HFFc6 (cell line): ENCODE data around the gene KDM2B. TPM values are rescaled to one million over a fixed set of nuclear protein-coding genes. Genes with fewer than 3 reads are reported as not detected.

Experiments used
- DNase-seq: peaks from one replicate; pipeline ENCODE4 v3.0.0-alpha.2; 2018
- H3K27ac Mint-ChIP-seq: 2 replicates; pipeline ENCODE4 v1.8.0; 2020; ENCODE audit warnings: mild to moderate bottlenecking, mixed read lengths
- H3K27me3 Mint-ChIP-seq: 2 replicates; pipeline ENCODE4 v1.8.0; 2021; ENCODE audit warnings: mild to moderate bottlenecking, moderate library complexity, mixed read lengths; ENCODE audit not compliant: insufficient read depth
- H3K36me3 Mint-ChIP-seq: 2 replicates; pipeline ENCODE4 v1.8.0; 2021; ENCODE audit warnings: low read depth, mixed read lengths
- H3K4me1 Mint-ChIP-seq: 2 replicates; pipeline ENCODE4 v1.8.0; 2020; ENCODE audit warnings: low read depth, mixed read lengths
- H3K4me3 Mint-ChIP-seq: 2 replicates; pipeline ENCODE4 v1.8.0; 2020; ENCODE audit warnings: mild to moderate bottlenecking, moderate library complexity, mixed read lengths
- H3K9me3 Mint-ChIP-seq: 2 replicates; pipeline ENCODE4 v1.8.0; 2020; ENCODE audit warnings: mild to moderate bottlenecking, mixed read lengths
- CTCF ChIP-seq: fragments of 200-600 bp; sonication (generic); IDR thresholded peaks from 2 replicates; pipeline ENCODE4 v1.5.0; 2021; ENCODE audit warnings: antibody characterized with exemption, mild to moderate bottlenecking
- total RNA-seq, 6 experiments: library from RNA; stranded (reverse); fragmentation: NEBNext Ultra II Directional; extraction: Animal tissue kit (Norgen Biotek cat#: 25700); gene quantifications; 2 replicates in 1 of 6; 3 replicates in 5 of 6; pipeline ENCODE4 v1.2.3, GENCODE V29; 2021

Gene KDM2B
- total RNA-seq, 6 experiments from 2014 or later: 15.4 to 24.0 (median 21.5) TPM

GRCh38 chr12:121535150-121536053 is 45.4 kb downstream of the KDM2B start:
- Mint-ChIP-seq H3K27me3 (peaks cover 2% of the 10 kb centered on the region; the same call in 1 of the 2 replicates), H3K36me3 (peaks cover 6% of the 10 kb centered on the region), H3K4me3 (peak overlapping the region; percentile 85), H3K4me1 (peaks cover 44% of the 10 kb centered on the region), H3K9me3 (no peaks in the 10 kb centered on the region), H3K27ac (peak overlapping the region; percentile 92)
- no peak for TF ChIP-seq CTCF
- no peak for DNase-seq

- peaks cover 47% of the 10 kb centered on the region for H3K4me1 Mint-ChIP-seq
- no peaks in the 10 kb centered on the region for H3K9me3 Mint-ChIP-seq
- no peak for TF ChIP-seq CTCF
- H3K27ac Mint-ChIP-seq: no peak overlapping the region
- peaks cover 6% of the 10 kb centered on the region for H3K36me3 Mint-ChIP-seq
- no peak overlapping the region for H3K4me3 Mint-ChIP-seq
- no peak for DNase-seq
- H3K27me3 Mint-ChIP-seq: peaks cover 2% of the 10 kb centered on the region; the same call in 1 of the 2 replicates
Measured at GRCh38 chr12:121534495-121535148, 46.2 kb downstream of the KDM2B start.

- DNase-seq: no peak
- Mint-ChIP-seq H3K27me3 (0 out of 2 replicates have a peak, but pooled peaks cover 2% of the 10 kb centered on the region), H3K36me3 (peaks cover 6% of the 10 kb centered on the region), H3K27ac (no peak overlapping the region), H3K4me3 (no peak overlapping the region), H3K4me1 (peaks cover 41% of the 10 kb centered on the region), H3K9me3 (no peaks in the 10 kb centered on the region)
- TF ChIP-seq CTCF: no peak
Measured at GRCh38 chr12:121533394-121534090, 47.3 kb downstream of the KDM2B start.

- peaks cover 6% of the 10 kb centered on the region for H3K36me3 Mint-ChIP-seq
- no peak for DNase-seq
- H3K27ac Mint-ChIP-seq: no peak overlapping the region
- H3K27me3 Mint-ChIP-seq: 0 out of 2 replicates have a peak, but pooled peaks cover 2% of the 10 kb centered on the region
- TF ChIP-seq CTCF: no peak
- H3K4me3 Mint-ChIP-seq: no peak overlapping the region
- H3K9me3 Mint-ChIP-seq: no peaks in the 10 kb centered on the region
- H3K4me1 Mint-ChIP-seq: peaks cover 37% of the 10 kb centered on the region
Measured at GRCh38 chr12:121532503-121533393, 48.1 kb downstream of the KDM2B start.

- Mint-ChIP-seq H3K27me3 (no peaks in the 10 kb centered on the region), H3K9me3 (no peaks in the 10 kb centered on the region), H3K27ac (peak overlapping the region; percentile 44; the same call in 1 of the 2 replicates), H3K4me3 (no peak overlapping the region), H3K36me3 (peaks cover 6% of the 10 kb centered on the region), H3K4me1 (peaks cover 32% of the 10 kb centered on the region)
- DNase-seq: no peak
- no peak for TF ChIP-seq CTCF
Measured at GRCh38 chr12:121531356-121531750, 49.5 kb downstream of the KDM2B start.
